ENCODE results near the gene IFIT2.

IFIT2 gene

DNA sequence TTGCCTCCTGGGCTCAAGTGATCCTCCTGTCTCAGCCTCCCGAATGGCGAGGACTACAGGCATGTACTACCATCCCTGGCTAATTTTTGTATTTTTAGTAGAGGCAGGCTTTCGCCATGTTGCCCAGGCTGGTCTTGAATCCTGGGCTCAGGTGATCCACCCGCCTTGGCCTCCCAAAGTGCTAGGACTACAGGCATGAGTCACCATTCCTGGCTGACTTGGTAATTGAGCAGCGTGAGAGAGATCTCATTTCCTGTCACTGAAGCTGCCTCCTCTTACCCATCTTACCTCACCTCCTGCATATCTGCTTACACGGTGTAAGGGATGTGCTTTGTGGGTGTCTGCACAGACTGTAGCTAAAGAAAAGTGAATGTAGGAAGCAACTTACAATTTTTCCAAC, 35.6 kb downstream of the IFIT2 start:
- no peak overlapping the region for H3K27ac ChIP-seq
- TF ChIP-seq, protein P1, sequence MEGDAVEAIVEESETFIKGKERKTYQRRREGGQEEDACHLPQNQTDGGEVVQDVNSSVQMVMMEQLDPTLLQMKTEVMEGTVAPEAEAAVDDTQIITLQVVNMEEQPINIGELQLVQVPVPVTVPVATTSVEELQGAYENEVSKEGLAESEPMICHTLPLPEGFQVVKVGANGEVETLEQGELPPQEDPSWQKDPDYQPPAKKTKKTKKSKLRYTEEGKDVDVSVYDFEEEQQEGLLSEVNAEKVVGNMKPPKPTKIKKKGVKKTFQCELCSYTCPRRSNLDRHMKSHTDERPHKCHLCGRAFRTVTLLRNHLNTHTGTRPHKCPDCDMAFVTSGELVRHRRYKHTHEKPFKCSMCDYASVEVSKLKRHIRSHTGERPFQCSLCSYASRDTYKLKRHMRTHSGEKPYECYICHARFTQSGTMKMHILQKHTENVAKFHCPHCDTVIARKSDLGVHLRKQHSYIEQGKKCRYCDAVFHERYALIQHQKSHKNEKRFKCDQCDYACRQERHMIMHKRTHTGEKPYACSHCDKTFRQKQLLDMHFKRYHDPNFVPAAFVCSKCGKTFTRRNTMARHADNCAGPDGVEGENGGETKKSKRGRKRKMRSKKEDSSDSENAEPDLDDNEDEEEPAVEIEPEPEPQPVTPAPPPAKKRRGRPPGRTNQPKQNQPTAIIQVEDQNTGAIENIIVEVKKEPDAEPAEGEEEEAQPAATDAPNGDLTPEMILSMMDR (conservative IDR thresholded peaks at IDR 0.05): no peak

DNA sequence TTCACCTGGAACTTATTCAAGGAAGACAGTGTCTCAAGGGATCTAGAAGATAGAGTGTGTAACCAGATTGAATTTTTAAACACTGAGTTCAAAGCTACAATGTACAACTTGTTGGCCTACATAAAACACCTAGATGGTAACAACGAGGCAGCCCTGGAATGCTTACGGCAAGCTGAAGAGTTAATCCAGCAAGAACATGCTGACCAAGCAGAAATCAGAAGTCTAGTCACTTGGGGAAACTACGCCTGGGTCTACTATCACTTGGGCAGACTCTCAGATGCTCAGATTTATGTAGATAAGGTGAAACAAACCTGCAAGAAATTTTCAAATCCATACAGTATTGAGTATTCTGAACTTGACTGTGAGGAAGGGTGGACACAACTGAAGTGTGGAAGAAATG, 36.9 kb downstream of the IFIT2 start:
- TF ChIP-seq, protein P1 (conservative IDR thresholded peaks at IDR 0.05): no peak
- no peak overlapping the region for H3K27ac ChIP-seq

DNA sequence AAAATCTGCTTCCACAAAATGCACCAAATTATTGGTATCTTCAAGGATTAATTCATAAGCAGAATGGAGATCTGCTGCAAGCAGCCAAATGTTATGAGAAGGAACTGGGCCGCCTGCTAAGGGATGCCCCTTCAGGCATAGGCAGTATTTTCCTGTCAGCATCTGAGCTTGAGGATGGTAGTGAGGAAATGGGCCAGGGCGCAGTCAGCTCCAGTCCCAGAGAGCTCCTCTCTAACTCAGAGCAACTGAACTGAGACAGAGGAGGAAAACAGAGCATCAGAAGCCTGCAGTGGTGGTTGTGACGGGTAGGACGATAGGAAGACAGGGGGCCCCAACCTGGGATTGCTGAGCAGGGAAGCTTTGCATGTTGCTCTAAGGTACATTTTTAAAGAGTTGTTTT, 38.0 kb downstream of the IFIT2 start:
- H3K27ac ChIP-seq: no peak overlapping the region
- TF ChIP-seq, protein P1 (conservative IDR thresholded peaks at IDR 0.05): no peak

DNA sequence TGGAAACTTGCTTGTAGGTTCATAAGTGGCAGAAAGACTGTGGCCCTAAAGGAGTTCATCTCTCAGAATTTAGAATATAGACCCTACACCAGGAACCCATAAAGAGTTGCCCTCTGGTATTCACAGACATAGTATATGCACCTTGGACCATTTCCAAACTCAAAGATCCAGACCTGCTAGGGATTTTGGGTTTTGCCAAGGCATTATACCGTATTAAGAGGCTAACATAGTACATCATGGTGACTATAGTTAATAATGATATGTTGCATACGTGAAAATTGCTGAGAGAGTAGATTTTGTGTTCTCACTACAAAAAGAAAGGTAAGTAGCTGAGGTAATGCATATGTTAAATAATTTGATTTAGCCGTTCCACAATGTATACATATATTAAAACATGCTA, 39.8 kb downstream of the IFIT2 start:
- no peak overlapping the region for H3K27ac ChIP-seq
- TF ChIP-seq, protein P1 (conservative IDR thresholded peaks at IDR 0.05): no peak

DNA sequence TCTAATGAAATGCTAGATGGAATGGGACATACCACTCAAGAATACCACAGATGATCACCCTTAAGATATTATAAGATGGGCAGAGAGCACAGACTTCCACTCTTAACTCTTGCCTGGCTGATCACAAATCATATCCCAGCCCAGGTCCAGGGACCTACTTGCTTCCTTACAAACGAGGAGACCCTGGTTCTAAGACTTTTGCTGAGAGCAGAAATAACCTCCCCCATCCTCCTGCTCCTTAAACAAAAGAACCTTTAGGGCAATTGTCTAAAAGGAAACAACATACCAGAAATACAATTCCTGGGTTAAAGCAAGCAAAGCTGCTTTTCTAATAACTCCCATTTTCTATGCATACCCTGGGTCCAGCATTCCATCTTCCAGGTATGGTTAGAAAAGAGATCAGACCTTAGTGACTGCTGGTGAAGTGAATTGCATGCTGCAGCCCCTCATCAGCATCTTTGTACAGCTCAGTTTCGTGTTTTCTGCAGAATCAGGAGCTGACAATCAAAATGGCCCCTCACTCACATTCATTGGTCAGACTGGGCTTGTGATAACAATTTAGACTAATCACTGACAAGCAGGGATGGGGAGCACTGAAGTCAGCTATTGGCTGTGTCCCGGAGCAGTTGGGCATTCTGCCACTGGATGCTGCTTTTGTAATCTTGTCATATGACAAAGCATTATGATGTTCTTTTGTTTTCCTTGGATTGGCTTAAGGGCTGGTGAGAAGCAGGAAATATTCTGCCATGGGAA, 40.5 kb downstream of the IFIT2 start:
- TF ChIP-seq, protein P1 (conservative IDR thresholded peaks at IDR 0.05): no peak

DNA sequence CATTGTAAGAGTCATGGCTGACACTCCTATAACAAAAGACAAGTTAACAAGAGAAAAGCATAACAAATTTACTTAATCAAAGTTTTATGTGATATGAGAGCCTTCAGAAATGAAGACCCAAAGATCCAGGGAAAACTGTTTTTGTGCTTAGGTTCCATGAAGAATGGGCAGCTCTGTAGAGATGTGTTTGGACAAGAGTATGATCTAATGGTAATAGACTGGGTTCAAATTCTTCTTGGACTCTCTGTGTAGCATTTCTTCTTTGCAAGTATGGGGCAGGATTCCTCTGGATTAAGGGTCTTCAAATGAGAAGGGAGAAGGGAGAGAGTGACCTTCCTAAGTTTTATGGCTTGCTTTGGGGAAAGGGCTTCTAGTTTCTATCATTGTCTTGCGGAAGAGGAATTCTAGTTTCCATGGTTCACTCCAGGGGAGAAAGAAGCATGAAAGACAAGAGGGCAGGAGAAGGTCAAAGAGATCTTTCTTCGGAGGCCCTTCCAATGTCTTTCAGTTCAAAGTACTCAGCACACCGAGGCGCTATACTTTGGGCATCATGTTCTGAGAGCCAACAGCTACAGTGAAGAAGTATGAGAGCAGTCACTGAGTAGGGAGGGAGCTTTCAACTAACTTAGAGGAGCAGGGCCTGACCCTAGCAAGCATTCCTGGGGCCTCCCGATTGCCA, 41.4 kb downstream of the IFIT2 start:
- no peak overlapping the region for H3K27ac ChIP-seq

More for the DNA sequence above, 40.5 kb downstream of the IFIT2 start:
- no peak overlapping the region for H3K27ac ChIP-seq

DNA sequence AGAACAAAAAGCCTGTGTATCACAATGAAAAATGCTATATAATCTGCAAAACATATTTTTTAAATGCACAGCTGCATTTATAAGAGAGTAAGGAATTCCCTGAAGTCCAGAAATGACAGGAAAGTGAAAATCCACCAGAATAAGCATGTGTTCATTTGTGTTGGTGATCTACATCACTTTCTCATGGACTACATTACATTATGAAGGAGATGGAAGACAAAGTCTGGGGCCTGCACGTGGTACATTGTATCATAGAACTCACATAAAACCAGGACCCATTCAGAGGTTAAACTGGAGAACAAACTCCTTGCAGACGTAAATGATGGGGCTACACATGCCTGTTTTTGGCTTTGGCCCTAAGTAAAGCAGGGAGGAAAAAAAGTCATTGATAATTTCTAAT, 42.3 kb downstream of the IFIT2 start:
- no peak overlapping the region for H3K27ac ChIP-seq
- TF ChIP-seq, protein P1 (conservative IDR thresholded peaks at IDR 0.05): no peak

More for the DNA sequence above, 41.4 kb downstream of the IFIT2 start:
- TF ChIP-seq, protein P1 (conservative IDR thresholded peaks at IDR 0.05): no peak

All from VCaP (cell line).